ENCODE measurements around the gene TEC. TPM values are rescaled to one million over a fixed set of nuclear protein-coding genes. Genes with fewer than 3 reads are reported as not detected.

Gene TEC
- total RNA-seq, 1 donor from 2014 or later, result 1.7 TPM

- ATAC-seq (ENCODE audit: poor library complexity) (no peak), DNase-seq (no peak)
- intact Hi-C loops (cut with DNase I), result no loop called here
These were observed 155.2 kb downstream of the TEC start for GRCh38 chr4:48114412-48114811.

GRCh38 chr4:48112017-48112667, 157.5 kb downstream of the TEC start:
- DNase-seq, result no peak
- ATAC-seq (ENCODE audit: poor library complexity), result no peak
- intact Hi-C loops (cut with DNase I), result no loop called here

- ATAC-seq (ENCODE audit: poor library complexity) (no peak), DNase-seq (no peak)
- intact Hi-C loops (cut with DNase I), result no loop called here
These were observed 159.1 kb downstream of the TEC start for GRCh38 chr4:48110452-48110978.

- no peak for ATAC-seq (ENCODE audit: poor library complexity)
- no peak for DNase-seq
- intact Hi-C loops (cut with DNase I), result no loop called here
These were observed 160.0 kb downstream of the TEC start for GRCh38 chr4:48109413-48110263.

GRCh38 chr4:48108309-48109073, 161.1 kb downstream of the TEC start:
- ATAC-seq (ENCODE audit: poor library complexity) (no peak), DNase-seq (no peak)
- intact Hi-C loops (cut with DNase I), result no loop called here

GRCh38 chr4:48105230-48105629, 164.4 kb downstream of the TEC start:
- intact Hi-C loops (cut with DNase I), result no loop called here
- DNase-seq (no peak), ATAC-seq (ENCODE audit: poor library complexity) (no peak)

GRCh38 chr4:48103483-48104139, 166.0 kb downstream of the TEC start:
- intact Hi-C loops (cut with DNase I), result no loop called here
- ATAC-seq (ENCODE audit: poor library complexity) (no peak), DNase-seq (no peak)

- intact Hi-C loops (cut with DNase I), result no loop called here
- DNase-seq, result no peak
- ATAC-seq (ENCODE audit: poor library complexity), result no peak
These were observed 167.3 kb downstream of the TEC start for GRCh38 chr4:48102303-48102702.

GRCh38 chr4:48100256-48100655, 169.4 kb downstream of the TEC start:
- intact Hi-C loops (cut with DNase I), result no loop called here
- DNase-seq (no peak), ATAC-seq (ENCODE audit: poor library complexity) (no peak)

GRCh38 chr4:48095441-48095840, 174.2 kb downstream of the TEC start:
- intact Hi-C loops (cut with DNase I), result no loop called here
- no peak for ATAC-seq (ENCODE audit: poor library complexity)
- DNase-seq, result no peak

GRCh38 chr4:48093991-48094416, 175.6 kb downstream of the TEC start:
- intact Hi-C loops (cut with DNase I), result no loop called here
- DNase-seq (no peak), ATAC-seq (ENCODE audit: poor library complexity) (no peak)

- DNase-seq, result no peak
- intact Hi-C loops (cut with DNase I), result no loop called here
- no peak for ATAC-seq (ENCODE audit: poor library complexity)
These were observed 179.0 kb downstream of the TEC start for GRCh38 chr4:48090621-48091020.

GRCh38 chr4:48085821-48086589, 183.6 kb downstream of the TEC start:
- DNase-seq (no peak), ATAC-seq (ENCODE audit: poor library complexity) (no peak)
- intact Hi-C loops (cut with DNase I), result loop anchor here (5.0 kb wide), 2 partner anchors 74 to 159 kb away; no protein-coding TSS in a partner anchor

Other genes starting within 250 kb of the TEC start
- gene TXK, start 135.6 kb downstream of the TEC start, total RNA-seq, result 0.43 TPM
- gene SLAIN2, start 71.7 kb upstream of the TEC start, total RNA-seq, result 110 TPM
- gene SLC10A4, start 213.5 kb upstream of the TEC start, total RNA-seq, result not detected
- gene ZAR1, start 220.4 kb upstream of the TEC start, total RNA-seq, result not detected